Activated T-helper 2 cell treated with anti-CD3 and anti-CD28 coated beads, Interferon-gamma antibody, Interleukin-2, Interleukin-4, amounts not matched to agents 10 μg/mL and 5 μg/mL and 100 μg/mL, durations not matched to agents 14 hours and 24 hours and 36 hours (primary cell): ENCODE results near the gene BAZ2B. TPM values are rescaled to one million over a fixed set of nuclear protein-coding genes. Genes with fewer than 3 reads are reported as not detected.
A peak's percentile ranks its signal among the peaks of the same experiment; 100 is the strongest.

ENCODE experiments used
- DNase-seq: peaks from one replicate; pipeline ENCODE4 v3.0.0; 2021; ENCODE audit warnings: low spot score
- H3K27ac Mint-ChIP-seq: one replicate; pipeline ENCODE4 v1.8.0; 2021; ENCODE audit warnings: mixed read lengths
- H3K27me3 Mint-ChIP-seq: one replicate; pipeline ENCODE4 v1.8.0; 2021; ENCODE audit warnings: low read depth, mixed read lengths
- H3K36me3 Mint-ChIP-seq: one replicate; pipeline ENCODE4 v1.8.0; 2021; ENCODE audit warnings: low read depth, mixed read lengths
- H3K4me1 Mint-ChIP-seq: one replicate; pipeline ENCODE4 v1.8.0; 2021; ENCODE audit warnings: low read depth, mixed read lengths
- H3K4me3 Mint-ChIP-seq: one replicate; pipeline ENCODE4 v1.8.0; 2021; ENCODE audit warnings: low read depth, mild to moderate bottlenecking, moderate library complexity, mixed read lengths
- H3K9me3 Mint-ChIP-seq: one replicate; pipeline ENCODE4 v1.8.0; 2021; ENCODE audit warnings: mixed read lengths
- intact Hi-C: fragments of 100-400 bp; cut with micrococcal nuclease; formaldehyde crosslinking; loops from one replicate; pipeline ENCODE4 v1.15.1; 2023
- total RNA-seq: library from RNA; stranded (reverse); gene quantifications from 2 replicates; pipeline ENCODE4 v1.2.3, GENCODE V29; 2022

The BAZ2B gene
- total RNA-seq, 1 donor from 2014 or later, result 6.5 TPM

- H3K27me3 Mint-ChIP-seq, result no peaks in the 10 kb centered on the region
- H3K9me3 Mint-ChIP-seq, result no peaks in the 10 kb centered on the region
- DNase-seq, result no peak
- peak within 1 kb of the TSS; percentile 78 for H3K27ac Mint-ChIP-seq
- peaks cover 22% of the 10 kb centered on the region for H3K4me1 Mint-ChIP-seq
- H3K36me3 Mint-ChIP-seq, result no peaks in the 10 kb centered on the region
- peak within 1 kb of the TSS; percentile 81 for H3K4me3 Mint-ChIP-seq
- intact Hi-C loops, result loop anchor here (1.0 to 10.0 kb wide), 3 partner anchors 329 to 831 kb away; partner anchors contain the start of genes BAZ2B, CCDC148, MARCHF7 and PKP4
Measured at GRCh38 chr2:159285929-159286708, 330.2 kb downstream of the BAZ2B start, which contains the start of gene WDSUB1. Gene WDSUB1 (minus strand): TSS chr2:159286703. CDS start chr2:159283069, 3,634 bp downstream.

GRCh38 chr2:159285433-159285832 is 330.9 kb downstream of the BAZ2B start:
- Mint-ChIP-seq H3K27ac (no peak overlapping the region), H3K4me1 (peaks cover 16% of the 10 kb centered on the region)

GRCh38 chr2:159283529-159283928 is 332.8 kb downstream of the BAZ2B start:
- H3K4me1 Mint-ChIP-seq, result peaks cover 12% of the 10 kb centered on the region
- peaks cover 5% of the 10 kb centered on the region for H3K36me3 Mint-ChIP-seq
- no peaks in the 10 kb centered on the region for H3K9me3 Mint-ChIP-seq
- H3K27ac Mint-ChIP-seq, result no peak overlapping the region
- no peak for DNase-seq
- intact Hi-C loops, result loop anchor here (10.0 kb wide), 2 partner anchors 331 to 829 kb away; partner anchors contain the start of genes BAZ2B, CCDC148 and PKP4
- H3K27me3 Mint-ChIP-seq, result no peaks in the 10 kb centered on the region
- H3K4me3 Mint-ChIP-seq, result no peak overlapping the region

More at GRCh38 chr2:159285433-159285832, 330.9 kb downstream of the BAZ2B start:
- no peak for DNase-seq
- peak overlapping the region; percentile 81 for H3K4me3 Mint-ChIP-seq
- H3K9me3 Mint-ChIP-seq, result no peaks in the 10 kb centered on the region
- H3K36me3 Mint-ChIP-seq, result no peaks in the 10 kb centered on the region
- no peaks in the 10 kb centered on the region for H3K27me3 Mint-ChIP-seq
- intact Hi-C loops, result loop anchor here (10.0 kb wide), 2 partner anchors 329 to 831 kb away; partner anchors contain the start of genes BAZ2B, CCDC148 and PKP4

- Mint-ChIP-seq H3K4me1 (peaks cover 9% of the 10 kb centered on the region), H3K36me3 (peaks cover 7% of the 10 kb centered on the region), H3K9me3 (no peaks in the 10 kb centered on the region), H3K4me3 (no peak overlapping the region), H3K27me3 (no peaks in the 10 kb centered on the region), H3K27ac (no peak overlapping the region)
- no peak for DNase-seq
- intact Hi-C loops, result loop anchor here (10.0 kb wide), 2 partner anchors 334 to 826 kb away; partner anchors contain the start of genes BAZ2B, CCDC148 and PKP4
Measured at GRCh38 chr2:159281002-159281401, 335.3 kb downstream of the BAZ2B start.

GRCh38 chr2:159279700-159280099 is 336.6 kb downstream of the BAZ2B start:
- Mint-ChIP-seq H3K27me3 (no peaks in the 10 kb centered on the region), H3K27ac (no peak overlapping the region), H3K9me3 (no peaks in the 10 kb centered on the region), H3K4me3 (no peak overlapping the region), H3K36me3 (peaks cover 11% of the 10 kb centered on the region), H3K4me1 (peaks cover 6% of the 10 kb centered on the region)
- no peak for DNase-seq
- intact Hi-C loops, result loop anchor here (10.0 kb wide), 2 partner anchors 335 to 825 kb away; partner anchors contain the start of genes BAZ2B, CCDC148 and PKP4

GRCh38 chr2:159275111-159275510 is 341.2 kb downstream of the BAZ2B start:
- H3K4me1 Mint-ChIP-seq, result peaks cover 6% of the 10 kb centered on the region
- peaks cover 21% of the 10 kb centered on the region for H3K36me3 Mint-ChIP-seq

GRCh38 chr2:159272156-159272555 is 344.2 kb downstream of the BAZ2B start:
- Mint-ChIP-seq H3K4me1 (peaks cover 6% of the 10 kb centered on the region), H3K27ac (no peak overlapping the region), H3K4me3 (no peak overlapping the region), H3K36me3 (peaks cover 17% of the 10 kb centered on the region), H3K9me3 (no peaks in the 10 kb centered on the region), H3K27me3 (no peaks in the 10 kb centered on the region)
- no peak for DNase-seq
- intact Hi-C loops, result no loop called here

More at GRCh38 chr2:159275111-159275510, 341.2 kb downstream of the BAZ2B start:
- Mint-ChIP-seq H3K27ac (no peak overlapping the region), H3K27me3 (no peaks in the 10 kb centered on the region), H3K9me3 (no peaks in the 10 kb centered on the region), H3K4me3 (no peak overlapping the region)
- no peak for DNase-seq
- intact Hi-C loops, result no loop called here

GRCh38 chr2:159270744-159271379 is 345.5 kb downstream of the BAZ2B start:
- intact Hi-C loops, result no loop called here

More at GRCh38 chr2:159270744-159271379, 345.5 kb downstream of the BAZ2B start:
- H3K4me1 Mint-ChIP-seq, result peaks cover 6% of the 10 kb centered on the region
- no peaks in the 10 kb centered on the region for H3K9me3 Mint-ChIP-seq
- H3K27me3 Mint-ChIP-seq, result no peaks in the 10 kb centered on the region
- peaks cover 17% of the 10 kb centered on the region for H3K36me3 Mint-ChIP-seq
- no peak for DNase-seq
- H3K27ac Mint-ChIP-seq, result no peak overlapping the region
- no peak overlapping the region for H3K4me3 Mint-ChIP-seq

Other genes starting within 250 kb of the BAZ2B start
- 80.0 and 83.1 TPM in 2 replicates for gene MARCHF7, start 96.0 kb upstream of the BAZ2B start, total RNA-seq
- gene CD302, start 181.7 kb upstream of the BAZ2B start, total RNA-seq, result 1.1 and 1.5 TPM in 2 replicates